GM12891 (cell line): ENCODE data around the gene MMP24OS.

Experiments used
- DNase-seq: peaks from one replicate; pipeline ENCODE4 v3.0.0; 2011; ENCODE audit warnings: low spot score; ENCODE audit not compliant: insufficient read length
- FAIRE-seq: peaks from 2 replicates; lab custom pipeline; 2011; peaks lifted over from hg19 to GRCh38; lab: Jason Lieb, UNC
- PAX5 ChIP-seq: IDR thresholded peaks from 2 replicates; pipeline ENCODE4 v1.6.1; 2011; ENCODE audit warnings: low read length, moderate library complexity, mild to moderate bottlenecking; ENCODE audit not compliant: insufficient read depth, severe bottlenecking
- POLR2A ChIP-seq: IDR thresholded peaks from 2 replicates; pipeline ENCODE4 v1.6.1; 2011; ENCODE audit warnings: low read depth, low read length, control low read depth
- POLR2AphosphoS5 ChIP-seq: IDR thresholded peaks from 2 replicates; pipeline ENCODE4 v1.6.1; 2011; ENCODE audit warnings: low read depth, low read length, control low read depth
- POU2F2 ChIP-seq: IDR thresholded peaks from 2 replicates; pipeline ENCODE4 v1.6.1; 2011; ENCODE audit warnings: low read depth, mild to moderate bottlenecking, control low read depth, low read length, moderate library complexity
- SPI1 ChIP-seq: IDR thresholded peaks from 2 replicates; pipeline ENCODE4 v1.6.1; 2011; ENCODE audit warnings: low read depth, low read length, control low read depth
- TAF1 ChIP-seq: IDR thresholded peaks from 2 replicates; pipeline ENCODE4 v1.6.1; 2011; ENCODE audit warnings: low read depth, low read length, control low read depth

Gene MMP24OS

DNA sequence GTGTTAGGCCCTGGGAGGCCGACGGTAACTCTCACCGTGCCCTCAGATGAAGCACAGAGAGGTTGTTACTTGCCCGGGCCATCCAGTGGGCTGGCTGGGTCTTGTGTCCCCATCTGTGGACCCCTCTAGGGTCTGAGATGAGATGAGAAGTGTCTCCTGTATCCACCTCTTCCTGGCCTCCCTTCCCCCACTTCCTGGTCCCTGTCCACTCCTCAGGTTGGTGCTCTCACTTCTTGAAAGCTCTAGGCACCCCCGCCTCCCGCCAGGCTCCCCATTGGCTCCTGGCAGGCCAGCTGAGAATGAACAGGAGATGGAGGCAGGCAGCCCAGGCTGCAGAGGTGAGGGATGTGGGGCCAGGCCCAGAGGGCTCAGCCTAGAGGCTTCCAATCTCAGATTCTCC, 1.5 kb downstream of the MMP24OS start:
- TF ChIP-seq SPI1, result no peak
- TF ChIP-seq PAX5, result no peak
- no peak for TF ChIP-seq POU2F2
- TF ChIP-seq POLR2A, result peak; percentile 4; the same call in 1 of the 2 replicates
- no peak for TF ChIP-seq TAF1
- no peak for TF ChIP-seq POLR2AphosphoS5
- FAIRE-seq (no peak), DNase-seq (no peak)

DNA sequence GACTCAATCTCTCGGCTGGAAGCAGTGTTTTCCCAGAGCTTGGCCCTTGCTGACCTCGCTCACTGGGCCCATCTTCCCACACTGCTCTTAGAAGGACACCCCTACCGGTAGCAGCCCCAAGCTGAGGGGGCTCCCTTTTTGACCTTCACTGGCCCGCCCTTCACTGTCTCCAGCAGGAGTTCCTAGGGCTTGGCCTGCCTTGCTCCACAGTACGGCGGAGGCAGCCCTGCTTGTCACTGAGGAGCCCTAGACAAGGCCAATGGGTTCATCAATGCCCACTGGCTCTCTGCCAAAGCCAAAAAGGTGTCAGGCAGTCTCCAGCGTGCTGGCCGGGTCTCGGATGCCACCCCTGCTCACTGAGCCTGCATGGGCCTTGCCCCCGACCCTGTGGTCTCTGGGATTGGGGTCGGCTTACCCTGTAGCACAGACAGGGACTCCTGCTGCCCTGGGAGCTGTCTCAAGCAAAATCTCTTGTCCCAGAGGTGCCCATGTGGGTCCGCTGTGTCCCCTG, 2.1 kb downstream of the MMP24OS start:
- TF ChIP-seq TAF1 (no peak), SPI1 (no peak), POU2F2 (no peak), PAX5 (no peak), POLR2AphosphoS5 (0 out of 2 replicates have a peak, but pooled peaks have one; percentile 39), POLR2A (no peak; the same call in 1 of the 2 replicates)
- DNase-seq (no peak), FAIRE-seq (no peak)

GRCh38 chr20:35274172-35275092, 3.5 kb downstream of the MMP24OS start:
- TF ChIP-seq POU2F2, result no peak
- TF ChIP-seq POLR2A, result 0 out of 2 replicates have a peak, but pooled peaks have one; percentile 4
- DNase-seq (no peak), FAIRE-seq (no peak)

DNA sequence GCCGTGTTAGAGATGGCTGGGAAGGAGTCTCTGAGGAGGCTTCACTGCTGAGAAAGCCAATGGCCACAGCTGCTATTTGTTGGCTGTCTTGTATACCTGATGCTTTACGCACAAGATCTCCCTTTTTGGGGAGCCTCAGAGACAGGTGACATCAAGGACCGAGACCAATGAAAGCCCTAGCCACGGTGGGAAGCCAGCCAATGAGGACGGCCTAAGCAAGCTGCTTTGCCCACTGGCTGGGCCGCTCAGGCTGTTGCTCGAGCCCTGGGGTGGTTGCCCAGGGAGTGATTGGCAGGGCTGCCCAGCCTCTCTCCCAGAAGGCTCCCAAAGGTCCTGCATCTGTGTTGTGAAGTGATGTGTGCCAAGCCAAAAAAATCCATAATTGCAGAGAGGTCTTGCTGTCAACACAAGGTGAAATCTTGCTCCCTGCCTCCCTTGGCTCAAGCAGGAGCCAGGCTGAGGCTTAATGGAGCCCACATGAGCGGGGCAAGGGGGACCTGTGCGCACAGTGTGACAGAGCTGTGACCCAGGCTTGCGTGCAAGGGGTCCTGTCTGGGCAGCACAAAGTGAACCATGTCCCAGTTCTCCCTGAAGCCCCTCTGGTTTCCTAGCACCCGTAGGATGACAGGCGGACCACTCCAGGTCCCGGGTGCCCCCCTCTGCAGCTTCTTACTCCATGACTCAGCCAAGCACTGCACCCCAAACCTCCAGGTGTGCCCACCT, 4.3 kb downstream of the MMP24OS start:
- FAIRE-seq, result no peak
- DNase-seq, result no peak
- TF ChIP-seq TAF1 (no peak), SPI1 (no peak), POLR2AphosphoS5 (no peak), POLR2A (no peak), POU2F2 (no peak), PAX5 (no peak)

GRCh38 chr20:35271904-35272303, 6.0 kb downstream of the MMP24OS start:
- no peak for DNase-seq
- FAIRE-seq, result no peak
- no peak for TF ChIP-seq SPI1
- no peak for TF ChIP-seq POLR2AphosphoS5
- no peak for TF ChIP-seq TAF1
- no peak for TF ChIP-seq PAX5
- TF ChIP-seq POLR2A, result no peak
- no peak for TF ChIP-seq POU2F2

- no peak for TF ChIP-seq SPI1
- no peak for TF ChIP-seq POU2F2
- TF ChIP-seq PAX5, result no peak
- TF ChIP-seq TAF1, result no peak
- no peak for TF ChIP-seq POLR2A
- TF ChIP-seq POLR2AphosphoS5, result no peak
- DNase-seq (no peak), FAIRE-seq (no peak)
These were observed 6.6 kb downstream of the MMP24OS start for GRCh38 chr20:35271073-35271882.

- FAIRE-seq (no peak), DNase-seq (no peak)
- TF ChIP-seq POLR2A, result no peak
- TF ChIP-seq TAF1, result no peak
- no peak for TF ChIP-seq PAX5
- TF ChIP-seq SPI1, result no peak
- TF ChIP-seq POLR2AphosphoS5, result no peak
- TF ChIP-seq POU2F2, result no peak
These were observed 7.7 kb downstream of the MMP24OS start for GRCh38 chr20:35270021-35270902.

GRCh38 chr20:35269055-35269781, 8.7 kb downstream of the MMP24OS start:
- peak; percentile 76 for FAIRE-seq
- TF ChIP-seq POU2F2 (no peak), POLR2A (no peak)
- DNase-seq, result peak; percentile 71
